H54 (cell line): ENCODE measurements around the gene HSBP1L1.

Experiments used
- DNase-seq: peaks from one replicate; pipeline ENCODE4 v3.0.0; 2011; ENCODE audit warnings: low spot score, mixed read lengths; ENCODE audit not compliant: insufficient read length
- FAIRE-seq: peaks from 3 replicates; lab custom pipeline; 2011; peaks lifted over from hg19 to GRCh38; lab: Jason Lieb, UNC
- POLR2A ChIP-seq: IDR thresholded peaks from 2 replicates; pipeline ENCODE4 v1.6.1; 2011; ENCODE audit warnings: low read depth, mild to moderate bottlenecking, low read length

The HSBP1L1 gene

GRCh38 chr18:80012714-80013113 lies 48.3 kb downstream of the HSBP1L1 start:
- FAIRE-seq: no peak
- DNase-seq: no peak
- TF ChIP-seq POLR2A: no peak
